Activated naive CD8-positive, alpha-beta T cell treated with anti-CD3 and anti-CD28 coated beads for 36 hours (primary cell): Measurements from ENCODE around the gene ZNF22. TPM values are rescaled to one million over a fixed set of nuclear protein-coding genes. Genes with fewer than 3 reads are reported as not detected.
A peak's percentile ranks its signal among the peaks of the same experiment; 100 is the strongest.

ENCODE experiments used
- DNase-seq: peaks from one replicate; pipeline ENCODE4 v3.0.0; 2021
- H3K27ac Mint-ChIP-seq: one replicate; pipeline ENCODE4 v1.8.0; 2022; ENCODE audit warnings: mild to moderate bottlenecking, moderate library complexity, mixed read lengths
- H3K27me3 Mint-ChIP-seq: one replicate; pipeline ENCODE4 v1.8.0; 2022; ENCODE audit warnings: mild to moderate bottlenecking, mixed read lengths
- H3K36me3 Mint-ChIP-seq: one replicate; pipeline ENCODE4 v1.8.0; 2021; ENCODE audit warnings: mild to moderate bottlenecking, mixed read lengths
- H3K4me1 Mint-ChIP-seq: one replicate; pipeline ENCODE4 v1.8.0; 2021; ENCODE audit warnings: mixed read lengths
- H3K4me3 Mint-ChIP-seq: one replicate; pipeline ENCODE4 v1.8.0; 2022; ENCODE audit warnings: mild to moderate bottlenecking, moderate library complexity, mixed read lengths
- H3K9me3 Mint-ChIP-seq: one replicate; pipeline ENCODE4 v1.8.0; 2022; ENCODE audit warnings: mixed read lengths
- total RNA-seq, 2 experiments: library from RNA; stranded (reverse); gene quantifications; one replicate each; pipeline ENCODE4 v1.2.3, GENCODE V29; 2021

ZNF22 gene
- total RNA-seq, 2 experiments from 2014 or later, result 45.6 to 47.6 TPM

DNA sequence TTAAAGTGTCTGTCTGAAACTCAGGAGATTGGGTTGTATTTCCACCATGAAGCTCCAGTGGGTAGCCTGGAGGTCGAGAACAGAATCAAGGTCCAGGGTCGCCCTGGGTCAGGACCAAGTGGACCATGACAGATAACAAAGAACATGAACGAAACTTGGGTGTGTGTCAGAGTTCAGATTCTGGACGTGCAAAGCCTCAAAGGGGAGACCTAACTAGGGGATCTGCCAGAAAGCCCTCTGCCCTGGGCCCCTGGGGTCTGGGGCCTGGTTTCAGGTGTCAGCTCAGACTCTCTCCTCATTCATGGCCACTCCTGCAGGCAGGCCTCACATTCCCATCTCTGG lies 39.5 kb upstream of the ZNF22 start:
- peaks cover 3% of the 10 kb centered on the region for H3K9me3 Mint-ChIP-seq
- H3K4me3 Mint-ChIP-seq, result peak overlapping the region; percentile 22
- no peak for DNase-seq
- peaks cover 5% of the 10 kb centered on the region for H3K36me3 Mint-ChIP-seq
- no peaks in the 10 kb centered on the region for H3K27me3 Mint-ChIP-seq
- H3K27ac Mint-ChIP-seq, result no peak overlapping the region
- H3K4me1 Mint-ChIP-seq, result peaks cover 25% of the 10 kb centered on the region

DNA sequence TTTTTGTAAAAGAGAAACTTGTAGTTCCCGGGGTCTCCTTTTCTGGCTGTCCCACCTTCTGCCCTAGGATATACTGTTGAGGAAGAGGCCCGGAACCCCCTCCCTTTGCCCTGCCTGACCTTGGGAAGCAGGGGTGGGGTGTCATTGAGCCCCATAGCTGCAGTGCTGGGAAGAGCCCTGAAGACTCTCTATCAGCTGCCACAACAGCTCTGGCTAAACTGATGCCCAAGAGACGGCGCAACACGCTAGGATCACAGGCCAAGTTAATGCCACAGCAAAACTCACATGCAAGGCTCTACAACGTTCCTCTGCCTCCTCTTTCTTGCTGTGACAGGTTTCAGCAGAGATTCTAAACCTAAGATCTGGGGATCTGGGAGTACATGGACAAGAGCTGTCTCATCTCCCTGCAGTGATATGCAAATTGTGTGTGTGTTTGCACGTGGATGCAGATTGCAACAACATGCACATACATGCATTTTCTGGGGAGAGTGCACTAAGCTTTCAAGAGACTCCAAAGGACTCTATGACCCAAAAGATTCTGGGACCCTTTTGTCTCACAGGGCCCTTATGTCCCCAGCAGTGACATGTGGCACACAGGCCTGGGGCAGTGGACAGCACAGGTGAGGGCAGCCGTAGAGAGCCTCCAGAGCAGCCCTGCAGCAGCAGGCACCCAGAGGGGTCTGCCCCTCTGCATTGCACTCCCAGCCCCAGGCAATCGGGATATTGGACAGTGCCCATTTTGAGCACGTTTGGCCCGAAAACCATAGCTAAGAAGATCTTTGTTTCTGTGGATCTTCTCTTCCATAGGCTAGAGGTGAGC lies 38.6 kb upstream of the ZNF22 start:
- DNase-seq, result no peak

DNA sequence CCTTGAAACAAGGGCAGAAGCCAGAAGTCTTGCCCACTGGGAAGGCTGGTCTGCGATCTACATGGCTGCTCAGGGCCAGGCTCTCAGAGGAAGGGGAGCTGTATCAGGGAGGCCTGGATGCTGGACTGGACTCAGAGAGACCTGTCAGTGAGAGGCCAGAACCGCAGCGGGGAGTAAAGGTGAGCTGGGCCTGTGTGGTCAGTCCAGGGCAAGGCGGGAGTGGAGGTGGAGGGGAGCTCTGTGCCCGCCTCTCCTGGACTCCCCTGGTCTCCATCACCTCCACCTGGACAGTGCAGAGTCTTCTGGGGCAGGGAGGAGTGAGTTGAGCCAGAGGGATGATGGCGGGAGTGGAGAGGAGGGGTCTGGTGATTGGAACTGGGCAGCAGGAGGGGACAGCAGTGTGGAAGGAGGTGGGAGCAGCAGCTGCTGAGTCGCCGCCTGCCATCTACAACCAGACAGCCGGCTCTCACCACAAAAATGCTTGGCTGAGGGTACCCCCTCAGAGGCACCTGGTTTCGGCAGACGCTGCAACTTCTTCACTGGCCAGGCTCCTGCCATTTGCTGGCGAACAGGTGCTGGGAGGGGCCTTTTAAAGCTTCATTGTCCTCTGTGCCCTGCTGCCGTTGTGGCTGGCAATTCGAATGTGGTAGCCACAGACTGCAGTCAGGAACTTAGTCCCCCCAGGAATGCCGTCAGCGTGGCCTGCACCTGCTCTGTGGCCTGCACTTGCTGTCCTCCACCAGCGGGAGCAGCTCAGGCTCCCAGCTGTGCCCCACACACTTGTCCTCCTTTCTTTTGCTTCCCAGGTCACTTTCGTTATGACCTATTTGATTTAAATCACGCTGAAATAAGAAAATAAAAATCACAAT lies 37.6 kb upstream of the ZNF22 start:
- DNase-seq, result no peak
- no peak overlapping the region for H3K27ac Mint-ChIP-seq
- no peaks in the 10 kb centered on the region for H3K27me3 Mint-ChIP-seq
- peaks cover 37% of the 10 kb centered on the region for H3K4me1 Mint-ChIP-seq
- no peaks in the 10 kb centered on the region for H3K36me3 Mint-ChIP-seq
- no peaks in the 10 kb centered on the region for H3K9me3 Mint-ChIP-seq
- no peak overlapping the region for H3K4me3 Mint-ChIP-seq

More for the DNA sequence above, 38.6 kb upstream of the ZNF22 start:
- Mint-ChIP-seq H3K9me3 (no peaks in the 10 kb centered on the region), H3K4me3 (no peak overlapping the region), H3K4me1 (peaks cover 29% of the 10 kb centered on the region), H3K27me3 (no peaks in the 10 kb centered on the region), H3K36me3 (no peaks in the 10 kb centered on the region), H3K27ac (no peak overlapping the region)

DNA sequence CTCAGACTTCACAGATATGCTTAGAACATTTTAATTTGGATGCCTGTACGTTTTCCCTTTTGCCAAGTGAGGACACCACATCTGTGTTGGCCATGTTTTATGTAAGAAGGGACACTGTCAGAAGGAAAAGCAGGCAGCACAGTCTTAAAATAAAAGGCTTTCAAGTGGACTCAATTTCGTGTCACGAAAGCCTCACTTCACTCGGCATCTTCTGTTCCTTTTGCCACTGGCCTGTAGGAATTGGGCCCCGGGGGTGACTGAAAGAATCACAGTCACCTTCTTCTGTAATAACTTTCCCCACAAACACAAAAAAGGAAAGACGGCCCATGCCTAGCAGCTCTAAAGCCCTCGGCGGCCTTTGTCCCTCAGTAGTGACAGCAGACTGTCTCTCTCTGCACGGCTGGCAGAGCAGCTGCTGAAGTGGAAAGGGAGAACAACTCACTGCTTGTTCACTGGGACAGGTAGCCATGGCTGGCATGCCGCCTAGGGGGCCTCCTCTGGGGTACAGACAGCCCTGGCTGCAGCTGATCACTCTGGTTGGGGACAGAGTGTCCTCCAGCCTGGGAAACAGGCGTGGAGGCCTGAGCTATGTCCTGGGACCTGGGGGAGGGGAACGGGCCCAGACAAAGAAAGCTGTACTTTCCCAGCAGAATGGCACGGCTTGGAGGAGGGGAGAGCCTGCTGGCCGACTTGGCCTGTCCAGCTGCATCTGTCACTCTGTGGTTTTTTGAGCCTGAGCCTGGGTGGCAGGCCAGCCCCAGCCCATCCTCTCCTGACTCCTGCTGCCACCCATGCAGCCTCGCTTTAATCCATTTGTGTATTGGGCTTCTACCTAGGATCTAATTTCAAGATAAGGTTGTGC lies 36.7 kb upstream of the ZNF22 start:
- H3K36me3 Mint-ChIP-seq, result no peaks in the 10 kb centered on the region
- H3K9me3 Mint-ChIP-seq, result no peaks in the 10 kb centered on the region
- H3K4me1 Mint-ChIP-seq, result peaks cover 39% of the 10 kb centered on the region
- DNase-seq, result no peak
- no peak overlapping the region for H3K4me3 Mint-ChIP-seq
- no peak overlapping the region for H3K27ac Mint-ChIP-seq
- H3K27me3 Mint-ChIP-seq, result no peaks in the 10 kb centered on the region

DNA sequence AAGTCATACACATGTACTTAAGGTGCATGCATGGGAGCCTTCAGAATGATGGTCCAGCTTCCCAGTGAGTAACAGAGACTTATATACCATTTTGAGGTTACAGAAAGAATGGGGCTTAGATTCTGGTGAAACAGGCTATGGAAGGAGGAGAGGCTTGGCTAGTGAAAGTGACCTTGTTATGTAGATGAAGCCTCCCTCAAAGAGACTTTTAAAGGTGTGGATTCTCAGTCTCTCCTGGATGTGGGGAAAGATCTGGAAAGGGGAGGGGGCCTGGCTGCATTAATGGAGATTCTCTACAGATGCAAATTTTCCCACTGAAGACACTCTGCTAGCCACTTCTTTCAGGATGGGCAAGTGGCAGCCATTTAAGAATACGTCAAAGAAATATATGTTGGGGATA lies 35.6 kb upstream of the ZNF22 start:
- Mint-ChIP-seq H3K27ac (no peak overlapping the region), H3K4me3 (no peak overlapping the region), H3K9me3 (no peaks in the 10 kb centered on the region)

DNA sequence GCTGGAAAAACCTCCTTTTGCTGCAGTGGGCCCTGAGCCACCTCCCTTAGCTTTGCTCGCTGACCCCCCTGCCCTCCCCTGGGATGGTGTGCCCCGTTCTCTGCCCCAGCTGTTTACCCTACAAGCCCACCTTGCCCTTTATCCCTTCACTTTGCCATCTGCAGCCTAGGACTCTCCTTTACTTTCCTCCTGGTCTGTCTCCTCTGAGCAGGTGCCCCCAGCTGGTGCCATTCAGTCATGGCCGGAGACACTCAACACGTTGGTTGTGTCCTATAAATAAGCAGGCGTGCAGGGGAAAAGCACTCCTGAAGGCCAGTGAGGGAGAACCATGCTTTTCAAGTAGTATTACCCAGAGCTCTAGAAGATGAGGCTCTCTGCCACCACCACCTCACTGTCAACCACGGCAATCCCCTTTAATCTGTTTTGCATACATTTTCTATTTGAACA lies 35.0 kb upstream of the ZNF22 start:
- Mint-ChIP-seq H3K27me3 (no peaks in the 10 kb centered on the region), H3K36me3 (no peaks in the 10 kb centered on the region), H3K27ac (peak overlapping the region; percentile 83), H3K9me3 (no peaks in the 10 kb centered on the region), H3K4me1 (peaks cover 41% of the 10 kb centered on the region), H3K4me3 (no peak overlapping the region)
- DNase-seq, result peak; percentile 18

More for the DNA sequence above, 35.6 kb upstream of the ZNF22 start:
- DNase-seq, result no peak
- peaks cover 41% of the 10 kb centered on the region for H3K4me1 Mint-ChIP-seq
- H3K27me3 Mint-ChIP-seq, result no peaks in the 10 kb centered on the region
- no peaks in the 10 kb centered on the region for H3K36me3 Mint-ChIP-seq

DNA sequence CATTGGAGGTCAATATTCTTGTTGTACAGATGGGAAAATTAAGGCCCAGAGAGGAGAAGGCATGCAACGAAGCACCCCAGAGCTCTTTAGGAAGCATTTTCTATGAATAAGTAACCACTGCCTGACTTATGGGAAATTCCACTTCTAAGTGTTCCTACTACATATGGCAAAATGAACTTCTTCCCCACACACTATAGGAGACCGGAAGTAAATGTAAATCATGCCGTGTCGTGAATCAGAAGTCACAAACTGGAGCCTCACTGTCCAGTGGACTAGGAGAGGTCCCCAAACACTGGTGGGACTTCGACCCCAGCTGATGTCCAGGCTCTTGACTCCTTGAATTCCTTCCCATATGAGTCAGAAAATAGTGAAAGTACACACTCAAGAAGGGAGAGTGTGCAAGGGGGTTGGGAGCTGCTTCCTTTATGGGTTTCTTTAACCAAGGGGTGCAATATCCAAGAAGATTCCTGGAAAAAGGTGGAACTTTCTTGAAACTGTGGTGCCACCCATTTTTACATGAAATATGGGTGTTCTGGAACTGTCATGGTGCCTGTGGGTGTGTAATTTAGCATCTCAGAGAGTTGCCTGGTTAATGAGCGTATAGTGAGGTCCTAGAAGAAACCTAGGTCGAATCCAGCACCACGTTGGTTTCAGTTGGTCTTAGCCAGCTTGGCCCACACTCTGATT lies 34.5 kb upstream of the ZNF22 start:
- Mint-ChIP-seq H3K4me3 (no peak overlapping the region), H3K27ac (peak overlapping the region; percentile 83), H3K4me1 (peaks cover 41% of the 10 kb centered on the region), H3K9me3 (no peaks in the 10 kb centered on the region), H3K27me3 (no peaks in the 10 kb centered on the region), H3K36me3 (no peaks in the 10 kb centered on the region)
- no peak for DNase-seq

DNA sequence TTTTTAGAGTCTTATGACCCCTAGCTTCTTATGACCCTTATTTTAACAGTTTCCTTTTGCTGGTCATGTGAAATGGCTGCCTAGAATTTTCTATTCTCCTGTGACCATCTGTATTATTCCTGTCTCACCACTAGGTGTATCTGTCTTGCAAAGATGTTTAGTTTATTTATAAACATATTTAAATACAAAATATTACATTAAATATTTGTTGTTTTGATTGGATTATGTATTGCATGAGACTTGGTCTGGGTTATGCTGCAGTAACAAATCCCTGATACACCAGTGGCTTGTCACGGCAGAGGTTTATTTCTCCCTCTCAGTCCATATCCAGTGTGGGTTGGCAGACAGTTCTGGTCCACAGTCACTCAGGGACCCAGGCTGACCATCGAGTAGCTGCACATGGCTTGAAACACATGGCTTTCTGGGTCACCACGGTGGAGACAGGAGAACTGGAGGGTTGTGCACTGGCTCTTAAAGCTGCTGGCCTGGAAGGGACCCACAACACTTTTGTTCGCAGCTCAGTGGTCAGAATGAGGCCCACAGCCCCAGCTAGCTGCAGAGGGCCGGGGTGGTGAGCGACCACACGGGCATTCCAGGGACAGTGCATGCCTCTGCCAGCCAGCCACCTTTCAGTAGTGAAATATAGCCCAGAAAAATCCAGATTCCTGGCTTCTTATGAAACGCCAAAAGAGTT lies 33.8 kb upstream of the ZNF22 start:
- DNase-seq, result no peak
- H3K27me3 Mint-ChIP-seq, result no peaks in the 10 kb centered on the region
- no peaks in the 10 kb centered on the region for H3K9me3 Mint-ChIP-seq
- H3K4me1 Mint-ChIP-seq, result peaks cover 41% of the 10 kb centered on the region
- H3K27ac Mint-ChIP-seq, result no peak overlapping the region
- H3K36me3 Mint-ChIP-seq, result no peaks in the 10 kb centered on the region
- H3K4me3 Mint-ChIP-seq, result no peak overlapping the region

DNA sequence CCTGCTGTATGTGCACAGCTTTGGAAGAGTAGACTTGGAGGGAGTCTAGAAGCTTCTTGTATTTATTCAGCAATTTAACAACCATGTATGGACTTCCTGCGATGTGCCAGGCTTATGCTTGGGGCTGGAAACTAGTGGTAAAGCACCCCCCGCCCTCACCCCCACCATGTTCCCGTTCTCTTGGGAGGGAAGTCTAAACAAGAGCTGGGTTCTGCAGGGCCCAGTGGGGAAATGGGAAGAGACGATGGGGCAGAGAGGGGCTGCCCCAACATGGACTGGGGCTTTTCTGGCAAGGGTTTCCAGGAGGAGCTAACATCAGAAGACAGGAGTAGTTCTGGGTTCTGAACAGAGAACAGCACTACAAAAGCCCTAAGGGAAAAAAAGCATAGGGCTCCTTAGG lies 33.1 kb upstream of the ZNF22 start:
- Mint-ChIP-seq H3K9me3 (no peaks in the 10 kb centered on the region), H3K27me3 (no peaks in the 10 kb centered on the region), H3K36me3 (no peaks in the 10 kb centered on the region), H3K4me3 (no peak overlapping the region), H3K27ac (peak overlapping the region; percentile 79), H3K4me1 (peaks cover 44% of the 10 kb centered on the region)
- no peak for DNase-seq

DNA sequence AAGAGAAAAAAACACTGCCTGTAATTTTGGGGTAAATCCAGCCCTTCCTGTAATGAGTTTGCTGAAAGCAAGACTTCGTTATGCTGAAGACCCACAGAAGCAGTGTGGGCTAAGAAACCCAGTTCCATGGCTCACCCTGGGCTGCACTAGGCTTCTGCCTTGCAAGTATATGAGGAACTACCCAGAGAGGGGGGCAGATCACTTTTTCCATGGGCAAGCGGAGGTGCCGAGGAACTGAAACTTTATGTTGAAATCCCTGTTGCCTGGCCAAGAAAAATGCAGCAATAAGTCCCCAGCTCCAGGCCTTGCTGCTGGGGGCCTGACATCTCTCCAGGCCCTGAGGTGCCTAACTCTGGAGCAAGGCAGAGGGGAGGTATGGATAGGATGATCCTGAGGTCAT lies 32.6 kb upstream of the ZNF22 start:
- H3K36me3 Mint-ChIP-seq, result no peaks in the 10 kb centered on the region
- H3K27ac Mint-ChIP-seq, result peak overlapping the region; percentile 79

DNA sequence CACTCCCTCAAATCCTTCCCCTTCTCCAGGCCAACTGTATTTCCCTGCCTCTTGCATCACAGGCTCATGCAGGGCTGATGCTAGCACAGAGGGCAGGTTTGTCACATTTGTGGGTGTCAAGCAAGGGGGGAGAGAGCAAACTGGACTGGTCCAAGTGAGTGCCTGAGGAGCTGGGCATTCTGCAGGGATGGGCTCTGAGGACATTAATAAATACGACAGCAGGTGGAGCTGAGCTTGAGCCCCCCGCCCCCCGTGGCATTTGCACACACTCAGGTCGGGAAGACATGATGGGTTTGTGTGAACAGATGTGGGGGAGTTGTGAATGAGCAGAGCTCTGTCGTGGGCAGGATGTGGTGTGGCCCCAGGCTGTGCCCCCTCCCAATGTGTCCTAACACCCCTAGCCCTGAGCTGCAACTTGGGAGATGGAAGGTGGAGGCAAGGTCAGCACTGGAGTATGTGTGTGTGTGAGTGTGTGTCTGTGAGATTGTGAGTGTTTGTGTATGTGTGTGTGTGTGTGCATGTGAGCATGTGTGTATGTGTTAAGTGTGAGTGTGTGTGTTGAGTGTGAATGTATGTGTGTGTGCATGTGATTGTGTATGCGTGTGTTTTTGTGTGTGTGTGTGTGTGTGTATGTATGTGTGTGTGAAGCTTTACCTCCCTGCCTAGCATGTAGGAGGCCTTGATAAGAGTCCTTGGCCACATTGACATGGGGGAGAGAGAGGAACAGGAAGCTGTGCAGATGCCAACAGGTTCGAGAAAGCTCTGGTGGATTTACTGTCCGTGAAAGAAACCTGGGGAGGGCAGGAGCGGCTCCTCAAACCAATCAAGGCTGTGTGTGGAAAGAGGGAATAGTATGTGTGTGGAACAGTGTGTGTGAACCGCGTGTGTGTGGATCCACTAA lies 32.0 kb upstream of the ZNF22 start:
- H3K4me3 Mint-ChIP-seq, result peak overlapping the region; percentile 3
- H3K27ac Mint-ChIP-seq, result peak overlapping the region; percentile 79
- H3K4me1 Mint-ChIP-seq, result peaks cover 52% of the 10 kb centered on the region
- DNase-seq, result peak; percentile 39
- H3K27me3 Mint-ChIP-seq, result no peaks in the 10 kb centered on the region
- no peaks in the 10 kb centered on the region for H3K9me3 Mint-ChIP-seq
- no peaks in the 10 kb centered on the region for H3K36me3 Mint-ChIP-seq

More for the DNA sequence above, 32.6 kb upstream of the ZNF22 start:
- H3K4me3 Mint-ChIP-seq, result peak overlapping the region; percentile 29
- H3K4me1 Mint-ChIP-seq, result peaks cover 45% of the 10 kb centered on the region
- DNase-seq, result peak; percentile 24
- H3K27me3 Mint-ChIP-seq, result no peaks in the 10 kb centered on the region
- no peaks in the 10 kb centered on the region for H3K9me3 Mint-ChIP-seq

DNA sequence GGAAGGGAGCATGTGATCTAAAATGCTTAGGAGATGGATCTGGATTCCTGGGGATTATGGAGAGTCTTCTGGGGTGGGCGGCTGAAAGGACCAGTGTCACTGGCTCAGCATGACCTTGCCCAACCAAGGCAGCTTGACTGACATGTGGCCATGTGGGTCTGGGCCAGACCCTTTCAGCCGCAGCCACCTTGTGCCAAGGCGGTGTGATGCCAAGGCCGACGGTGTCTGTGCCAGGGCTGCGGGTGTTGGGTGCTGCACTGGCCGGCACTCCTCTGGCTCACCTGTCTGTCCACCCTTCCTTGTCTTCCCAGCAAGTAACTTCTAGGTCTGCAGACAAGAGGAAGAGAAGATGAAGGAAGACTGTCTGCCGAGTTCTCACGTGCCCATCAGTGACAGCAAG lies 30.9 kb upstream of the ZNF22 start:
- Mint-ChIP-seq H3K27ac (no peak overlapping the region), H3K4me3 (no peak overlapping the region), H3K36me3 (no peaks in the 10 kb centered on the region), H3K9me3 (no peaks in the 10 kb centered on the region), H3K4me1 (peaks cover 52% of the 10 kb centered on the region), H3K27me3 (no peaks in the 10 kb centered on the region)
- no peak for DNase-seq

DNA sequence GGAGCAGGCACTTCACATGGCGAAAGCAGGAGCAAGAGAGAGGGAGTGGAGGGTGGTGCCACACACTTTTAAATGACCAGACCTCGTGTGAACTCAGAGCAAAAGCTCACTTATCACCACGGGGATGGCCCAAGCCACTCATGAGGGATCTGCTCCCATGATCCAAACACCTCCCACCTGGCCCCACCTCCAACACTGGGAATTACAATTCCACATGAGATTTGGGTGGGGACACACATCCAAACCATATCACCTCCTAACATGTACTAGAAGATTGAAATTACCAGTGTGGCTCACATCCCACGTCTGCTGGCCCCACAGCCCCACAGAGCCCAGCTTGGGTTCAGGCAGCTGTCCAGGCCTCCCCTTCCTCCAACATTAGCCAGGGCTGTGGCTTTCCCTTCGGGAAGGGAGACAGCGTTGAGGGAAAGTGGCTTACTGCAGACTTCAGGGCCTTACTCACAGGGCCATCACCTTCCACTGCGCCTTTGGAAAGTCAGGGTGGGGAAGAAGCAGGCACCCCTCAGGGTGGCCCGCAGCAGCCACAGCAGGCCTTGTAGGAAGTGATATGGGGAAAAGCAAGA lies 29.8 kb upstream of the ZNF22 start:
- Mint-ChIP-seq H3K27me3 (no peaks in the 10 kb centered on the region), H3K9me3 (no peaks in the 10 kb centered on the region), H3K36me3 (no peaks in the 10 kb centered on the region), H3K4me3 (no peak overlapping the region), H3K27ac (no peak overlapping the region), H3K4me1 (peaks cover 44% of the 10 kb centered on the region)
- DNase-seq, result no peak
